HEK293 (cell line): ENCODE measurements around the gene VSTM2B.
A peak's percentile ranks its signal among the peaks of the same experiment; 100 is the strongest.

Experiments used
- KLF7 ChIP-seq: fragments of 450-650 bp; formaldehyde crosslinking; IDR thresholded peaks from 2 replicates; pipeline ENCODE4 v1.5.1; 2016; ENCODE audit warnings: missing biosample characterization, missing genetic modification characterization, borderline replicate concordance
- YY1 ChIP-seq: fragments of 450-650 bp; formaldehyde crosslinking; IDR thresholded peaks from 2 replicates; pipeline ENCODE4 v1.5.1; 2018; ENCODE audit warnings: missing biosample characterization, missing genetic modification characterization
- ZBTB1 ChIP-seq: fragments of 450-650 bp; formaldehyde crosslinking; IDR thresholded peaks from 2 replicates; pipeline ENCODE4 v1.5.1; 2016; ENCODE audit warnings: missing biosample characterization, missing genetic modification characterization
- ZFHX2 ChIP-seq: fragments of 450-650 bp; formaldehyde crosslinking; conservative IDR thresholded peaks from 2 replicates; pipeline ENCODE4 v1.5.1; 2016; ENCODE audit warnings: missing biosample characterization, missing genetic modification characterization
- ZNF311 ChIP-seq: fragments of 450-650 bp; formaldehyde crosslinking; IDR thresholded peaks from 2 replicates; pipeline ENCODE4 v1.5.1; 2017; ENCODE audit warnings: missing biosample characterization, missing genetic modification characterization, borderline replicate concordance
- ZNF677 ChIP-seq: fragments of 450-650 bp; IDR thresholded peaks from 2 replicates; pipeline ENCODE4 v1.5.0; 2018; ENCODE audit warnings: missing biosample characterization, mild to moderate bottlenecking, missing genetic modification characterization, moderate library complexity
- ZNF777 ChIP-seq: fragments of 450-650 bp; formaldehyde crosslinking; IDR thresholded peaks from 2 replicates; pipeline ENCODE4 v1.5.1; 2017; ENCODE audit warnings: missing biosample characterization, missing genetic modification characterization, borderline replicate concordance
- TF ChIP-seq, protein P1 (sequence below): fragments of 450-650 bp; formaldehyde crosslinking; IDR thresholded peaks from 2 replicates; pipeline ENCODE4 v1.5.1; 2016; ENCODE audit warnings: missing biosample characterization, missing genetic modification characterization

DNA sequence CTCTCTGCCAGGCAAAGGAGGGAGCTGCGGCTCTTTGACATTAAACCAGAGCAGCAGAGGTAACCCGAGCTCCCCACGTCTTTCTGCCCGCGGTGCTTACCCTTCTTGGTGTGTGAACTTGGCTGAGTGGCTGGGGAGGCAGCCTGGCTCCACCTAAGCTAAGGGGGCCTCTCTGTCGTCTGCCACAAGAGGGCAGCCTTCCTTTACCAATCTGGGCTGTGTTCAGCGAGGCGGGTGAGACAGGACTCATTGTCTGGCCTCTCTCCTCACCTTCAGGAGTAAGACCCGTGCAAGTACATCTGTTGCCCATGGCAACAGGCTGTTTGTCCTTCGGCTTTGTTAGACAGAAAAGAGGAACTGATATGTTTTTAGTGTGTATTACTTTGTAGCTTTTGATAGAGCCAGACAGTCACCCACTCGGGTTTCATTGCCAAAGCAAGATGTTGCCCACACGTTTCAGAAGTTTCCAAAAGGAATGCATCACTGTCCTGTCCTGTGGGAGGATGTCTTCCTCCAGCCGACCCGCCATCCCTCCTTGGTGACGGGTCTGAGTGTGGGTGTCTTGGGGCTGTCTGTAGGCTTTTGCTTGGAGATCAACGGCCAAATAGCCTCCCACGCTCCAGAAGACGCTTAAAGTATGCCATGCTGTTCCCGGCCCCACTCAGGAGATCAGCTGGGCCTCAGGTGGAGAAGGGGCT, 84.9 kb downstream of the VSTM2B start:
- TF ChIP-seq, protein P1, sequence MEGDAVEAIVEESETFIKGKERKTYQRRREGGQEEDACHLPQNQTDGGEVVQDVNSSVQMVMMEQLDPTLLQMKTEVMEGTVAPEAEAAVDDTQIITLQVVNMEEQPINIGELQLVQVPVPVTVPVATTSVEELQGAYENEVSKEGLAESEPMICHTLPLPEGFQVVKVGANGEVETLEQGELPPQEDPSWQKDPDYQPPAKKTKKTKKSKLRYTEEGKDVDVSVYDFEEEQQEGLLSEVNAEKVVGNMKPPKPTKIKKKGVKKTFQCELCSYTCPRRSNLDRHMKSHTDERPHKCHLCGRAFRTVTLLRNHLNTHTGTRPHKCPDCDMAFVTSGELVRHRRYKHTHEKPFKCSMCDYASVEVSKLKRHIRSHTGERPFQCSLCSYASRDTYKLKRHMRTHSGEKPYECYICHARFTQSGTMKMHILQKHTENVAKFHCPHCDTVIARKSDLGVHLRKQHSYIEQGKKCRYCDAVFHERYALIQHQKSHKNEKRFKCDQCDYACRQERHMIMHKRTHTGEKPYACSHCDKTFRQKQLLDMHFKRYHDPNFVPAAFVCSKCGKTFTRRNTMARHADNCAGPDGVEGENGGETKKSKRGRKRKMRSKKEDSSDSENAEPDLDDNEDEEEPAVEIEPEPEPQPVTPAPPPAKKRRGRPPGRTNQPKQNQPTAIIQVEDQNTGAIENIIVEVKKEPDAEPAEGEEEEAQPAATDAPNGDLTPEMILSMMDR (tag by site-specific recombination) = peak; percentile 98
- TF ChIP-seq YY1 = no peak
- no peak for TF ChIP-seq ZNF777
- TF ChIP-seq ZNF311 (tag by site-specific recombination) = no peak
- no peak for TF ChIP-seq ZNF677
- peak; percentile 95 for TF ChIP-seq ZFHX2 (tag by site-specific recombination)
- no peak for TF ChIP-seq ZBTB1 (tag by site-specific recombination)
- TF ChIP-seq KLF7 (tag by site-specific recombination) = no peak
